SK-N-SH (cell line): Measurements from ENCODE around the gene ENPP7. TPM values are rescaled to one million over a fixed set of nuclear protein-coding genes. Genes with fewer than 3 reads are reported as not detected.
"Not testable (repeated sequence)": the region's sequence is repeated elsewhere in the genome, so short reads cannot be mapped to it uniquely, and the experiment has no call there.

Source experiments
- CTCF ChIA-PET: fragments of 300-600, 350-600 bp; formaldehyde crosslinking; extraction: SDS; loops from one replicate; lab custom pipeline; 2021; lab: Yijun Ruan, JAX
- POLR2A ChIA-PET: fragments of 350-600 bp; sonication (Branson Sonifier 250); formaldehyde crosslinking; extraction: SDS; loops from one replicate; lab custom pipeline; 2020; ENCODE audit warnings: antibody characterized with exemption, inconsistent platforms; lab: Yijun Ruan, JAX
- DNase-seq: peaks from one replicate; pipeline ENCODE4 v3.0.0; 2012
- H2AFZ ChIP-seq: fragments of 200-600 bp; sonication (generic); 2 replicates; pipeline ENCODE4 v1.8.1; 2016; ENCODE audit warnings: antibody characterized with exemption, mild to moderate bottlenecking, low read depth
- H3F3A ChIP-seq: fragments of 200-600 bp; sonication (generic); replicated peaks from 2 replicates; pipeline ENCODE3; 2016; ENCODE audit warnings: antibody characterized with exemption, mild to moderate bottlenecking; ENCODE audit not compliant: insufficient read depth
- H3K27ac ChIP-seq, 2 experiments: fragments of 200-500 bp in 1 of 2; fragments of 200-600 bp in 1 of 2; sonication (Bioruptor generic) in 1 of 2; sonication (generic), shearing (Covaris generic) in 1 of 2; 2 replicates each; pipeline versions ENCODE4 v1.5.1 to v1.6.1; 2014 to 2016; ENCODE audit warnings: low read depth in 2 of 2, inconsistent platforms in 1 of 2, low read length in 1 of 2, mild to moderate bottlenecking in 1 of 2, mixed read lengths in 1 of 2
- H3K27me3 ChIP-seq: fragments of 200-600 bp; sonication (generic), shearing (Covaris generic); 2 replicates; pipeline ENCODE4 v1.6.1; 2016; ENCODE audit warnings: mixed run types; ENCODE audit not compliant: insufficient read depth
- H3K36me3 ChIP-seq, 2 experiments: fragments of 200-500 bp in 1 of 2; fragments of 200-600 bp in 1 of 2; sonication (Bioruptor generic) in 1 of 2; sonication (generic) in 1 of 2; replicated peaks in 1 of 2; 2 replicates each; pipeline versions ENCODE3 to v1.5.1; 2014 to 2016; ENCODE audit warnings: low read length in 1 of 2, mild to moderate bottlenecking in 1 of 2; ENCODE audit not compliant: insufficient read depth in 2 of 2, control insufficient read depth in 1 of 2
- H3K4me1 ChIP-seq, 2 experiments: fragments of 200-500 bp in 1 of 2; fragments of 200-600 bp in 1 of 2; sonication (Bioruptor generic) in 1 of 2; sonication (generic), shearing (Covaris generic) in 1 of 2; 2 replicates each; pipeline versions ENCODE4 v1.5.1 to v1.6.1; 2014 to 2016; ENCODE audit warnings: low read depth in 1 of 2, low read length in 1 of 2, mixed run types in 1 of 2; ENCODE audit not compliant: insufficient read depth in 2 of 2, control insufficient read depth in 1 of 2
- H3K4me2 ChIP-seq: fragments of 200-600 bp; sonication (generic), shearing (Covaris generic); 2 replicates; pipeline ENCODE4 v1.6.1; 2017; ENCODE audit warnings: mixed run types
- H3K4me3 ChIP-seq, 2 experiments: fragments of 200-500 bp in 1 of 2; fragments of 200-600 bp in 1 of 2; sonication (Bioruptor generic) in 1 of 2; sonication (generic), shearing (Covaris generic) in 1 of 2; 2 replicates each; pipeline versions ENCODE4 v1.5.1 to v1.8.1; 2014 to 2016; ENCODE audit warnings: low read depth in 2 of 2, inconsistent platforms in 1 of 2, low read length in 1 of 2, mild to moderate bottlenecking in 1 of 2, mixed read lengths in 1 of 2, moderate library complexity in 1 of 2
- H3K79me2 ChIP-seq: fragments of 200-600 bp; sonication (generic); 2 replicates; pipeline ENCODE4 v1.8.1; 2017; ENCODE audit warnings: mild to moderate bottlenecking; ENCODE audit not compliant: insufficient read depth
- H3K9ac ChIP-seq: fragments of 200-600 bp; sonication (generic); 2 replicates; pipeline ENCODE4 v1.6.1; 2017; ENCODE audit warnings: mixed run types
- H3K9me2 ChIP-seq: fragments of 200-600 bp; sonication (generic); 2 replicates; pipeline ENCODE4 v1.6.1; 2017; ENCODE audit warnings: mixed run types
- H3K9me3 ChIP-seq: fragments of 200-600 bp; sonication (generic); 2 replicates; pipeline ENCODE4 v1.6.1; 2017; ENCODE audit warnings: mixed run types, mild to moderate bottlenecking, moderate library complexity
- H4K20me1 ChIP-seq: fragments of 200-600 bp; sonication (generic); 2 replicates; pipeline ENCODE4 v1.6.1; 2017; ENCODE audit warnings: mild to moderate bottlenecking, mixed run types; ENCODE audit not compliant: insufficient read depth
- CHD2 ChIP-seq: fragments of 150-350 bp; IDR thresholded peaks from 2 replicates; pipeline ENCODE4 v1.6.1; 2018; ENCODE audit warnings: low read length; ENCODE audit not compliant: partially characterized antibody
- CTCF ChIP-seq: fragments of 200-600 bp; sonication (generic); IDR thresholded peaks from 2 replicates; pipeline ENCODE4 v1.6.1; 2017; ENCODE audit warnings: antibody characterized with exemption, mild to moderate bottlenecking, moderate library complexity
- FOXJ3 ChIP-seq: sonication (generic); formaldehyde crosslinking; IDR thresholded peaks from 2 replicates; pipeline ENCODE4 v1.5.1; 2020; ENCODE audit warnings: mild to moderate bottlenecking, missing genetic modification reagents
- IRF3 ChIP-seq: fragments of 150-350 bp; IDR thresholded peaks from 2 replicates; pipeline ENCODE4 v1.6.1; 2016; ENCODE audit warnings: mild to moderate bottlenecking, low read depth, low read length
- MXI1 ChIP-seq: IDR thresholded peaks from 2 replicates; pipeline ENCODE4 v1.6.1; 2012; ENCODE audit warnings: mild to moderate bottlenecking, low read depth, low read length, improper control_type of control experiment
- PBX3 ChIP-seq: IDR thresholded peaks from 2 replicates; pipeline ENCODE4; 2012
- RAD21 ChIP-seq: IDR thresholded peaks from 2 replicates; pipeline ENCODE4 v1.6.1; 2012; ENCODE audit warnings: mild to moderate bottlenecking, low read length
- RCOR1 ChIP-seq: fragments of 150-350 bp; IDR thresholded peaks from 2 replicates; pipeline ENCODE4 v1.6.1; 2017; ENCODE audit warnings: antibody characterized with exemption, low read length
- REST ChIP-seq: IDR thresholded peaks from 2 replicates; pipeline ENCODE4 v1.6.1; 2012; ENCODE audit warnings: mild to moderate bottlenecking, low read depth, low read length, moderate library complexity
- SIN3A ChIP-seq: IDR thresholded peaks from 2 replicates; pipeline ENCODE4 v1.6.1; 2012; ENCODE audit warnings: low read depth, mild to moderate bottlenecking, low read length, moderate library complexity, borderline replicate concordance
- SMC3 ChIP-seq: IDR thresholded peaks from 2 replicates; pipeline ENCODE4 v1.6.1; 2012; ENCODE audit warnings: low read depth, low read length, improper control_type of control experiment
- USF1 ChIP-seq: IDR thresholded peaks from 2 replicates; pipeline ENCODE4 v1.4.0; 2012; ENCODE audit warnings: low read depth, borderline replicate concordance
- YY1 ChIP-seq: IDR thresholded peaks from 2 replicates; pipeline ENCODE4 v1.4.0; 2012; ENCODE audit warnings: low read depth, mild to moderate bottlenecking
- ZBTB33 ChIP-seq: IDR thresholded peaks from 2 replicates; pipeline ENCODE4 v1.4.0; 2012; ENCODE audit warnings: low read depth, borderline replicate concordance
- WGBS: methylation state at CpG from one replicate; pipeline ENCODE4 v1.1.6; 2017; ENCODE audit warnings: low lambda C conversion rate; 5-methylcytosine and 5-hydroxymethylcytosine counted together
- polyA plus RNA-seq, 3 experiments: library from polyadenylated mRNA; depleted of rRNA; stranded (reverse); fragments of >200 nt; gene quantifications; 2 replicates each; pipeline ENCODE4 v1.2.3, GENCODE V29; 2012

ENPP7 gene
- polyA plus RNA-seq, 1 of the 3 experiments (the other 2 are of a cell fraction), result not detected

- no peak for TF ChIP-seq FOXJ3 (CRISPR knock-in tag)
Observed at GRCh38 chr17:79752175-79752574, 21.4 kb downstream of the ENPP7 start (continued).

- 84% methylated on average over 12 of the region's 12 CpGs for WGBS
- Histone ChIP-seq H3F3A (peaks cover 6% of the 10 kb centered on the region), H3K4me1 (no peaks in the 10 kb centered on the region), H3K9ac (no peak overlapping the region), H3K9me3 (no peaks in the 10 kb centered on the region), H3K27me3 (peaks cover 3% of the 10 kb centered on the region; the same call in 1 of the 2 replicates), H3K4me2 (no peak overlapping the region), H3K27ac (no peak overlapping the region), H3K9me2 (no peaks in the 10 kb centered on the region), H2AFZ (no peak overlapping the region), H3K36me3 (no peaks in the 10 kb centered on the region), H3K79me2 (no peaks in the 10 kb centered on the region), H3K4me3 (no peak overlapping the region), H4K20me1 (no peaks in the 10 kb centered on the region)
- ChIA-PET CTCF (interaction anchor here (1.0 to 2.0 kb wide), 3 partner anchors 9 to 80 kb away, joined by 3 to 6 read pairs (median 4); no protein-coding TSS in a partner anchor), POLR2A (no interaction called here)
- no peak for TF ChIP-seq USF1
- TF ChIP-seq FOXJ3 (CRISPR knock-in tag), result no peak
- no peak for TF ChIP-seq RAD21
- TF ChIP-seq YY1, result no peak
- no peak for TF ChIP-seq SIN3A
- TF ChIP-seq SMC3, result no peak
- TF ChIP-seq MXI1, result no peak
- TF ChIP-seq PBX3, result no peak
- no peak for TF ChIP-seq REST
- TF ChIP-seq CHD2, result no peak
- TF ChIP-seq RCOR1, result no peak
- no peak for TF ChIP-seq CTCF
- no peak for TF ChIP-seq ZBTB33
- no peak for TF ChIP-seq IRF3
- DNase-seq, result no peak
Observed at GRCh38 chr17:79754370-79754769, 23.6 kb downstream of the ENPP7 start.

- CTCF ChIA-PET, result interaction anchor here (0.8 to 2.0 kb wide), 5 partner anchors 8 to 90 kb away, joined by 3 to 6 read pairs (median 4); no protein-coding TSS in a partner anchor
- H2AFZ ChIP-seq, H3K27ac ChIP-seq, H3K27me3 ChIP-seq, H3K4me3 ChIP-seq, H3K9ac ChIP-seq, POLR2A ChIA-PET, H3K79me2 ChIP-seq, H3K36me3 ChIP-seq, H3F3A ChIP-seq, H3K9me2 ChIP-seq, H3K4me2 ChIP-seq, H3K4me1 ChIP-seq, DNase-seq, H4K20me1 ChIP-seq, H3K9me3 ChIP-seq: not testable (repeated sequence)
- 87% methylated on average over 9 of the region's 9 CpGs for WGBS
Observed at GRCh38 chr17:79754903-79755302, 24.2 kb downstream of the ENPP7 start.
